Measurements from ENCODE around the gene PRKG1. TPM values are rescaled to one million over a fixed set of nuclear protein-coding genes. Genes with fewer than 3 reads are reported as not detected.

Gene PRKG1
- total and polyA plus RNA-seq, 2 donors from 2014 or later: 3.6 to 14.8 TPM

DNA sequence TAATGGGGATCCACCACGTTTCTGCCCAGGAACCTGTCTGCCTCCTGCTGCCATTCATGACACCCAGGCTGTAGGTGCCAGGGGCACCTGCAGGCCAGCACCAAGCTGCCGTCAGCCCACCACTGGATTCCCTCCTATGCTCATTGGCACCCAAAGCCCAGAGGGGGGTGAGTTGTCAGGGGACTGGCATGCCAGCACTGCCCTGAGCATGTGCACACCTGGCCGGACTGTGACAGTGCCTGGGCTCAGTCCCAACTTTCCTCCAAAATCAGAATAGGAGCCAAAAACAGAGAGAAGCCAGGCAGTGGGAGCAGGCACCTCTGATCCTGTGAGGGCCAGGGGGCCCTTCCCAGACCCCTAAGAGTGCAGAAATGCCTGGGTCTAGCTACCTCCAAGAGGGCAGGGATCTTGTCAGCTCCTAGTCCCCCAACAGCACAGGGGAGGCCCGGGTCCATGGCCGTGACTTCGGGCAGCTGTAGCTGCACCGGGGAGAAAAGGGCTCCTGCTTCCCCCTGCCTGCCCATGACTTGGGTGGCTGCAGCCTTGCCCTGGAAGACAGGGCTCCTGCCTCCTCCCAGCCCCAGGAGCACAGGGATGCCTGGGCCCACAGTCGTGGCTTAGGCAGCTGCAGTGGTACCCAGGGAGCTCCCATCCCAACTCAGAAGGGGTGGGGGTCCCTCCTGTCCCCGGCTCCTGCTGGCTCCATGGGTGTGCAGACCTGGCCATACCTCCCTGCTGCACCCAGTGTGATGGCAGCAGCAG lies 990.0 kb downstream of the PRKG1 start:
- Histone ChIP-seq H3K36me3 (ENCODE audit: control insufficient read depth in 2 of 3, insufficient read depth in 3 of 3, low read length in 3 of 3) (no peaks in the 10 kb centered on the region), H3K4me3 (ENCODE audit: low read length in 3 of 3) (no peak overlapping the region), H3K9ac (ENCODE audit: low read length in 3 of 3) (no peak overlapping the region), H3K27me3 (ENCODE audit: control insufficient read depth, insufficient read depth, low read length) (no peaks in the 10 kb centered on the region), H3K4me1 (ENCODE audit: control insufficient read depth in 2 of 3, insufficient read depth in 2 of 3, low read depth in 1 of 3, low read length in 3 of 3) (no peaks in the 10 kb centered on the region), H3K9me3 (ENCODE audit: control insufficient read depth in 2 of 3, insufficient read depth in 1 of 3, low read length in 3 of 3) (no peaks in the 10 kb centered on the region), H3K27ac (ENCODE audit: low read depth in 2 of 2, low read length in 2 of 2) (no peak overlapping the region)
- DNase-seq (peak in 1 of 5 donors; percentile 27), FAIRE-seq (no peak)
- TF ChIP-seq, protein P1, sequence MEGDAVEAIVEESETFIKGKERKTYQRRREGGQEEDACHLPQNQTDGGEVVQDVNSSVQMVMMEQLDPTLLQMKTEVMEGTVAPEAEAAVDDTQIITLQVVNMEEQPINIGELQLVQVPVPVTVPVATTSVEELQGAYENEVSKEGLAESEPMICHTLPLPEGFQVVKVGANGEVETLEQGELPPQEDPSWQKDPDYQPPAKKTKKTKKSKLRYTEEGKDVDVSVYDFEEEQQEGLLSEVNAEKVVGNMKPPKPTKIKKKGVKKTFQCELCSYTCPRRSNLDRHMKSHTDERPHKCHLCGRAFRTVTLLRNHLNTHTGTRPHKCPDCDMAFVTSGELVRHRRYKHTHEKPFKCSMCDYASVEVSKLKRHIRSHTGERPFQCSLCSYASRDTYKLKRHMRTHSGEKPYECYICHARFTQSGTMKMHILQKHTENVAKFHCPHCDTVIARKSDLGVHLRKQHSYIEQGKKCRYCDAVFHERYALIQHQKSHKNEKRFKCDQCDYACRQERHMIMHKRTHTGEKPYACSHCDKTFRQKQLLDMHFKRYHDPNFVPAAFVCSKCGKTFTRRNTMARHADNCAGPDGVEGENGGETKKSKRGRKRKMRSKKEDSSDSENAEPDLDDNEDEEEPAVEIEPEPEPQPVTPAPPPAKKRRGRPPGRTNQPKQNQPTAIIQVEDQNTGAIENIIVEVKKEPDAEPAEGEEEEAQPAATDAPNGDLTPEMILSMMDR (IDR thresholded peaks at IDR 0.05; ENCODE audit: borderline replicate concordance, extremely low read depth, insufficient read depth): no peak
- intact Hi-C loops (cut with DNase I): no loop called here

DNA sequence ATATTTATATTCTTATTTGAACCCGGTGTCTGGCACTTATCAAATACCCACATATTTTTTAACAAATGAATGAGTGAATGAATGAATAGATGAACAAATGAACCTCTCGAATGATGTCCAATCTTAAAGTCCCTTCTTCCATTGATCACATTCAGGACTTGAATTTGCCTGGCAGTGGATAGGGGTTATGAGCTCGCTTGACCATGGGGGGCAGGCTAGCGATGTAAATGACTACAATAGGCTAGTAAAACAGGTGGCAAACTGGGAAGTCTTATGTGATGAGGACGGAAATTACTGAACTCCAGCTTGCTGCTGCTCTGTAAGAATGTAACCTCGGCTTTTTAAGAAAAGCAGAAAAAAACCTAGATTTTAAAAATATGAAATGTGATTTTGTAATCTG lies 992.1 kb downstream of the PRKG1 start:
- TF ChIP-seq, protein P1 (IDR thresholded peaks at IDR 0.05; ENCODE audit: borderline replicate concordance, extremely low read depth, insufficient read depth): no peak
- Histone ChIP-seq H3K9ac (ENCODE audit: low read length in 3 of 3) (no peak overlapping the region), H3K4me1 (ENCODE audit: control insufficient read depth in 2 of 3, insufficient read depth in 2 of 3, low read depth in 1 of 3, low read length in 3 of 3) (no peaks in the 10 kb centered on the region), H3K9me3 (ENCODE audit: control insufficient read depth in 2 of 3, insufficient read depth in 1 of 3, low read length in 3 of 3) (no peaks in the 10 kb centered on the region), H3K4me3 (ENCODE audit: low read length in 3 of 3) (no peak overlapping the region), H3K36me3 (ENCODE audit: control insufficient read depth in 2 of 3, insufficient read depth in 3 of 3, low read length in 3 of 3) (no peaks in the 10 kb centered on the region), H3K27ac (ENCODE audit: low read depth in 2 of 2, low read length in 2 of 2) (no peak overlapping the region), H3K27me3 (ENCODE audit: control insufficient read depth, insufficient read depth, low read length) (no peaks in the 10 kb centered on the region)
- FAIRE-seq (no peak), DNase-seq (no peak)
- intact Hi-C loops (cut with DNase I): no loop called here

DNA sequence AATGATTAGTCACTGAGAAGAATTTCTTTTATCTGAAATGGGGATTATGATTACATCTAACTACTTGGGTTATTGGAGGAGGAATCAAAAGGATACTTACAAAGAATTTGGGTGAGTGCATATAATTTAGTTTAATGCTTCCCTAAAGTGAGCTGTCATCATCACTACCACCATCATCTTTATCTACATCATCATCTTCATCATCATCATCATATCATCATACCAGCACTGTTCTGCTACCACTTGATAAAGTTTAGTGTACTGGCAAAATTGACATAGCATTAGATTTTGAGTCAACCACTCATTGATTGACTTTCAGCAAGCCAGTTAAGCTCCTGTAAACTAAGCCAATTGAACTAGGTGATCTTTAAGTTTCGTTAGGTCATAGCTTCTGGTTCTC lies 994.2 kb downstream of the PRKG1 start:
- H3K27me3 ChIP-seq (ENCODE audit: control insufficient read depth, insufficient read depth, low read length): no peaks in the 10 kb centered on the region
- no peak overlapping the region for H3K9ac ChIP-seq (ENCODE audit: low read length in 3 of 3)
- no peaks in the 10 kb centered on the region for H3K36me3 ChIP-seq (ENCODE audit: control insufficient read depth in 2 of 3, insufficient read depth in 3 of 3, low read length in 3 of 3)
- intact Hi-C loops (cut with DNase I): no loop called here
- H3K27ac ChIP-seq (ENCODE audit: low read depth in 2 of 2, low read length in 2 of 2): no peak overlapping the region
- H3K4me1 ChIP-seq (ENCODE audit: control insufficient read depth in 2 of 3, insufficient read depth in 2 of 3, low read depth in 1 of 3, low read length in 3 of 3): no peaks in the 10 kb centered on the region
- H3K9me3 ChIP-seq (ENCODE audit: control insufficient read depth in 2 of 3, insufficient read depth in 1 of 3, low read length in 3 of 3): no peaks in the 10 kb centered on the region
- DNase-seq (no peak), FAIRE-seq (no peak)
- no peak overlapping the region for H3K4me3 ChIP-seq (ENCODE audit: low read length in 3 of 3)
- TF ChIP-seq, protein P1 (IDR thresholded peaks at IDR 0.05; ENCODE audit: borderline replicate concordance, extremely low read depth, insufficient read depth): no peak
